HFF-Myc (cell line): ENCODE results near the gene WBP2.
A peak's percentile ranks its signal among the peaks of the same experiment; 100 is the strongest.

Source experiments
- DNase-seq: peaks from one replicate; pipeline ENCODE4 v3.0.0-alpha.2; 2011; ENCODE audit warnings: low read depth; ENCODE audit errors: extremely low read depth
- H3K4me3 ChIP-seq: replicated peaks from 2 replicates; pipeline ENCODE4 v1.5.1; 2011; ENCODE audit warnings: low read depth, mild to moderate bottlenecking, control low read depth, low read length
- TF ChIP-seq, protein P1 (sequence below): IDR thresholded peaks from 2 replicates; pipeline ENCODE4 v1.5.1; 2012; ENCODE audit warnings: mild to moderate bottlenecking, low read depth, low read length, control low read depth; ENCODE audit errors: missing control alignments

Gene WBP2

DNA sequence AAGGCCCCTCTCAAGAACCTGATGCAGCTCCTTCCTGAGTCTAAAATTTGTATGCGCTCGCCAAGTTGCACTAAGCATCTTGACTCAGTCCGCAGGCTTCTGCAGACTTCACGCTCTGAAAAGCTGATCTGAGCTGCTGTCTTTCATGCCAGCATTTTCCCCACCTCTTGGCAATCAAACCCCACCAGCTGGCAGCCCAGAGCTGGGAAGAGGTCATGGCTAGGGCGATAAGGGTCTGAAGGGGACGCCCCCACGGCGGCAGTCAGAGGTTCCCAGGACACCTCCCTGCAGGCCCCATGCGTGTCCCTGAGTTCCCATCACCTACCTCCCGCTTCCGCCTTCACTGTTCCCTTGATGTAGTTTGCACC, 5.9 kb downstream of the WBP2 start:
- TF ChIP-seq, protein P1, sequence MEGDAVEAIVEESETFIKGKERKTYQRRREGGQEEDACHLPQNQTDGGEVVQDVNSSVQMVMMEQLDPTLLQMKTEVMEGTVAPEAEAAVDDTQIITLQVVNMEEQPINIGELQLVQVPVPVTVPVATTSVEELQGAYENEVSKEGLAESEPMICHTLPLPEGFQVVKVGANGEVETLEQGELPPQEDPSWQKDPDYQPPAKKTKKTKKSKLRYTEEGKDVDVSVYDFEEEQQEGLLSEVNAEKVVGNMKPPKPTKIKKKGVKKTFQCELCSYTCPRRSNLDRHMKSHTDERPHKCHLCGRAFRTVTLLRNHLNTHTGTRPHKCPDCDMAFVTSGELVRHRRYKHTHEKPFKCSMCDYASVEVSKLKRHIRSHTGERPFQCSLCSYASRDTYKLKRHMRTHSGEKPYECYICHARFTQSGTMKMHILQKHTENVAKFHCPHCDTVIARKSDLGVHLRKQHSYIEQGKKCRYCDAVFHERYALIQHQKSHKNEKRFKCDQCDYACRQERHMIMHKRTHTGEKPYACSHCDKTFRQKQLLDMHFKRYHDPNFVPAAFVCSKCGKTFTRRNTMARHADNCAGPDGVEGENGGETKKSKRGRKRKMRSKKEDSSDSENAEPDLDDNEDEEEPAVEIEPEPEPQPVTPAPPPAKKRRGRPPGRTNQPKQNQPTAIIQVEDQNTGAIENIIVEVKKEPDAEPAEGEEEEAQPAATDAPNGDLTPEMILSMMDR, result no peak
- no peak for DNase-seq
- H3K4me3 ChIP-seq, result no peak overlapping the region

DNA sequence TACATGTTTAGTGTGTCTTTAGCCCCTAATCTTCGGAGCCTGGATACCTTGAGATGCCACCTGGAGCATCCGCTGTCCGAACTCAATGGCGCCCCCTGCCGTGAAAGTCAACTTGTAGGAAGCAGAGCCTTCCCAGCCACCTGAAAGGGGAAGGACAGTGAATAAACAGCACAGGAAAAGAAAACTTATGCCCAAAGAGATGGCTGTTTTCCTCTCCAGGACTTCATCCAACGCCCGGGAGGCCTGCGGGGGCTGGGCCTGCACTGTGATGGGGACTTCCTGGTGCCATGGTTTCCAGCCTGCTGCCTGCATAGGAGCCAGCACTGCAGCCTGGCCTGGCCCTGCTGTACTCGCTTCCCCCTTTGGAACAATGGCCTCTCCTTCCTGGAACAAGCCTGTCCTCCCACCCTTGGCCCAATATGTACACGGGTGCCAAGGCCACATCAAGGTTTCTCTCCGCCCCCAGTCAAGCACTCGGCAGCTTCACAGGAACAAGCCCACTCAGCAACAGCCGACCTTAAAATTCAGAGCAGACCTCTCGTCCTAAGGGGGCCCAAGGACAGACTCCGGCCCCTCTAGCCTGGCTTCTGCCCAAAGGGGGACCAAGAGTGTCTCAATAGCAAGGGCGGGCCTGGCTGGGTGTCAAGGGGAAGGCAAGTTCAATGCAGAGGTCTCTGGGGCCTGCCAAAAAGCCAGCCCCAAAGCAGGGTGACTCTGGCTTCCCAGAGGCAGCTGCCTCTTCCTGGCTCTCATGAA, 6.4 kb downstream of the WBP2 start:
- no peak for DNase-seq
- H3K4me3 ChIP-seq, result no peak overlapping the region
- TF ChIP-seq, protein P1, result peak; percentile 78

DNA sequence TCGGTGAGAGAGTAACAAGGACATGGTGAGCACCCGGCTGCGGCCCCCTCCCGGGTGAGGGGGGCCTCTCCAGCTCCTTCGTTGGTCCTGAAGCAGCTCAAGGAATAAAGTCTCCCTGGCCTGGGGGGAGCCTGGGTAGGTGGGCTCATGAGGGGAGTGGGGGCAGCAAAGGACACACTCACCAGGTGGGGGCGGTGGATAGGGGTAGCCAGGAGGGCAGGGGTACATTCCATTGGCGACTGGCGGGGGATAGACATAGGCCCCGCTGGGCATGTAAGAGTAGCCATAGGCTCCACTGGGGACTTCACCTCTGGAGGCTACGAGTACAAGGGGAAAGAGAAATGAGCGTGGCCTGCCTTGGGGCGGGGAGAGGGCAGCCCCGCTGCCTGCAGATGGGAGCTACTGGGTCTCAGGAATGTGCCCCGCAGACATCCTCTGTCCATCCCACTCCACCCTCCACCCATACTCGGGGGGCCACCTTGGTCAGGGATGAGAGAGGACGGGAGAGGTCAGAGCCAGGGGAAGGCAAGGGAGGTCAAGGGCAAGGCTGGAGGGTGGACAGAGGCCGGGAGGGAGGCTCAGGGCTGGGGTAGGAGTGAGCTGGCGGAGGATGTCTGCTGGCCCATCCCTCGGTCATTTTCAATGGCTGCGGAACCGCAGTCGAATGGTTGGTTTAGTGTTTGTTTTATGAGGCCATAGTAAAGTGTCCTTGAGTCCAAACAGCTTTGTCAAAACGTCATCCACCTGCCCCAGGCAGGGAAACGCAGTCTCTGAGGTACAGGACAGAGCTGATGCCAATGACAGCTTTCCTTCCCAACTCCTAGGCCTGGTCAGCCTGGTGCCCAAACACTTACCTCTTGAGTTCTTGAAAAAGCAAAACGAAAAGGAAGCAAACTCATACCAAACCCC, 7.3 kb downstream of the WBP2 start:
- no peak for DNase-seq
- TF ChIP-seq, protein P1, result no peak
- no peak overlapping the region for H3K4me3 ChIP-seq

DNA sequence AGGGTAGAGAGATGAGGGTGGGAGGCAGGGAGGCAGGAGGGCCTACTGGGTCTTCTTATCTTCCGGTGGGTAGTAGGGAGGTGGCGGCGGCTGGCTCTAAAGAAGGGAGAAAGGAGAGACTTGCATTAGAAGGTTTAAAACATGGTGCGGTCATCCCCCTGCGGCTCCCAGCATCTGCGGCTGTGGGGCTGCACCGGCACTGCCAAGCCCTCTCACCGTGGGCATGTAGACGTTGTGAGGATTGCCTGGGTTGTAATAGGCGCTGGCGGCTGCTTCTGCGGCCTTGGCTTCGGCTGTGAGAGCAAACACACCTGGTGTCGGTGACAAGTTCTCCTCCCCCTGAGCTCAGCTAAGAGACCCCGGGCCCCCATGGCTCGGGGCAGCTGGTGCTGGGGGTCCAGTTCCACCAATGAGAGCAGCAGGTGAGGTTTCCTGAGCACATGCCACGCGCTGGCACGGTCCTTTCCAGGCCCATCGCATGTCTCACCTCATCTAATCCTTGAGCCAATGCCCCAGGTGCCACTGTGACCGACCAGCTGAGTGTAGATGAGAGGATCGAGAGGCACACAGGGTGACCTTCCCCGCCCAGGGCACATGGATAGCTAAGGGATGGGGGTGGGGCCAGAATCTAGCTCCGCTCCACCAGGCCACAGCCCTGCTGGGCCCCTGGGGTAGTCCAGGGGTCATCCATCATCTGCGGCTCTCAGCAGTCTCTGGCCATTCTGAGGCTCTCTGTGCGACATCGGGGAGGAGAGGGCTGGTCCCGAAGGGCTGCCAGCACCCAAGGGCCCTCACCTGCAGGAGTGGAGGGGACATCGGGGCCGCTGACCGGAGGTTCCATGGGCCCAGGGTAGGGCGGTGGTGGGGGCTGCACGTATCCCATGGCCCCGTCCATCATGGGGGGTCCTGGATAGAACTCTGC, 8.2 kb downstream of the WBP2 start:
- DNase-seq, result no peak
- TF ChIP-seq, protein P1, result no peak
- no peak overlapping the region for H3K4me3 ChIP-seq

DNA sequence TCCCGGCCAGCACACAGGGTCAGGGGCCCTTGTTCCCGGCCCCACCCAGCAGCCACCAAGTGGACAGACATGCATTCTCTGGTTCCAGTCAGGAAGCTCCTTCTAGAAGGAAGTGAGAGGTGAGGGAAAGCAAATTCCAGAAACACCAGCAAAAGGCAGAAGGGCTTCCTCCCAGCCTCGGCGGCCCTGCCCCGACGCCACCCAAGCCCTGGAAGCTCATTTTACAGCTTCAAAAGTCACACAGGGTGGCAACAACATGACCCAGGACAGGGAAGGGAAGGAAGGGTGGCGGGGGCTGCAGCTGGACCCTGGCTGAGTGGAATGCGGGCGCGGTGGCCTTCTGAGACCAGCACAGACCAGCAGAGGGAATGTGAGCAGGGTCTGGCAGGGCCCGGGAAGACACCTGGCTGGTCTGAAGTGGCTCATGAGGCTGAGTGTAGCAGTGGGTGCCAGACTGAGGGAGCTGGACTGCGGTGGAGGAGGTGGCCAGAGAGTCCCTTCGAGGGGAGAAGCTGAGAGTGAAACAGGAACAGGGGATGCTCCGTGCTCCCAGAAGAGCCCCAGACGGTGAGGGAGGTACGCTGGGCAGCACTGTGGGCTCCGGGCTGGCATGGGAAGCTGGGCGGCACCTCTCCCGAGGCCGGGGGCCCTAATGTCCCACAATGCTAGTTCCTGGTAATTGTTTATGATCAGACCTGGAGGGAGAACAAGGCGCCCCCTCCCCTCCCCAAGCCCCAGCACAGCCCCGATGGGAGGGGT, 9.0 kb downstream of the WBP2 start:
- H3K4me3 ChIP-seq, result no peak overlapping the region
- TF ChIP-seq, protein P1, result no peak
- DNase-seq, result no peak
